A204.1 (cell line): ENCODE results near the gene UXS1.

Source experiments
- FAIRE-seq: peaks from 2 replicates; lab custom pipeline; 2012; peaks lifted over from hg19 to GRCh38; lab: Jason Lieb, UNC

UXS1 gene

DNA sequence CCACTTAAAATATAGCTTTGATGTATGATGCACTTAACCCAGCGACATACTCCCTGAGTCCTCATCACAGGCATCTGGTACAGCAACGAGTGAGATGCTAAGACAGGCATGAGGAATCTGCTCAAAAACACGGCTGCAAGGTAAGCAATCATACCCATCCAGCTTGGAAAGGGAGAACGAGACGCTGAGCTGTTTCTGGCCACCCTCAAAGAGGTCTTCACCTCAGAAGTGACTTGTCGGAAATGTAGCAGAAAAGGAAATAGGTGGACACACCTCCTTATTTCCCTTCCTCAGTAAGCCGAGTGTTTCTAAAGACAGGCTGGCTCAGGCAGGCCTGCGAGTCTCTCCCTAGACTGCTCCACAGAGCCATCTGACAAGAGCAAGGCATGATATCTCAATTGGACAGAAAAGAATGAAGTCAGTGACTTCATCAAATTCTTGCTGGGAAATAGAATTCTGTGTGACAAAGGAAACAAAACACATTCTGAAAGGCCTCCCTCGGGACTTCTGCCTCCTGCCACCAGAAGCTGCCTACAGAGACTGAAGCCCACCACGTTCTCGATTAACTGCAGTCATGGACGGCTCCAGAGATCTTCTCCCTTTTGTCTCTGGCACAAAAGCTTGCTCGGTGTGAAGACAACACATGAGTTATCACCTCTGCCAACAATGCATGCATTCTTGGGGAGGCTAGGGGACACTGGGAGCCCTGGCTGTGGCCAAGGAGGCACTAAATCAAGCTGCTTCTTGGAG, 84.3 kb downstream of the UXS1 start:
- FAIRE-seq: no peak

DNA sequence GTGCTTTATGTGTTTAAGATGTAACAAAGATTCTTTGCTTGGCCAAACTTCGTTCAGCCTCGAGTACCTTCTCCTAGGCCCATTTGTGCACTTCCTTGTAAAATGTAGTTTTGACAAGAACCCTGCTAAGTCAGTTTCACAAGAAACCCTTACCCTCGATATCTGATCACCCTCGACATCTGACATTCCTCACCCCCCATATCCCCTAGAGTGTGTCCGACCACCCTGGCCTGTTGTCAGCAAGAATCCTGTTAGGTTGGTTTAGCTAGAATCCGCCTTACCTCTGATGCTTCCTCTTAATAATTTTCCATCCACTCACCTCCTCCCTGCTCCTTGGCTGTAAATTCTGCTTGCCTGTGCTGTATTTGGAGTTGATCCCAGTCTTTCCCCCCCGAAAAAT, 85.3 kb downstream of the UXS1 start:
- no peak for FAIRE-seq

DNA sequence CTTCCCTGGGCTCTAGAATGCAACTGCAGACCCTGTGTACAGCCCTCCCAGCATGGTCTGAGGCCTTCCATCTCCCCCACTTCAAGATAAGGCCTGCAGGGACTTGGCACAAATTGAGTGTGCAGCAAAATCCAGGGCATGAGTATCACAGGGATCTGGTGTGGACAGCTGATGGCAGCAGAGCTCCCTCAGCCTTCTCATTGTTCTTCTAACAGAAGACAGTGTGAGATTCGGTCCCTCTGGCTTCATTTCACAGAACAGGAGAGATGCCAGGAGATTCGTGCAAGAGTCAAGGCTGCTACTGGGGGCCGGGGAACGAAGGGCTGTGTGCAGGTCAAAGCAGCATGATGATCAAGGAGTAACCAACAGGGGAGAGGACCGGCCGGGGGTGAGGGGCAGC, 85.8 kb downstream of the UXS1 start:
- FAIRE-seq: no peak

DNA sequence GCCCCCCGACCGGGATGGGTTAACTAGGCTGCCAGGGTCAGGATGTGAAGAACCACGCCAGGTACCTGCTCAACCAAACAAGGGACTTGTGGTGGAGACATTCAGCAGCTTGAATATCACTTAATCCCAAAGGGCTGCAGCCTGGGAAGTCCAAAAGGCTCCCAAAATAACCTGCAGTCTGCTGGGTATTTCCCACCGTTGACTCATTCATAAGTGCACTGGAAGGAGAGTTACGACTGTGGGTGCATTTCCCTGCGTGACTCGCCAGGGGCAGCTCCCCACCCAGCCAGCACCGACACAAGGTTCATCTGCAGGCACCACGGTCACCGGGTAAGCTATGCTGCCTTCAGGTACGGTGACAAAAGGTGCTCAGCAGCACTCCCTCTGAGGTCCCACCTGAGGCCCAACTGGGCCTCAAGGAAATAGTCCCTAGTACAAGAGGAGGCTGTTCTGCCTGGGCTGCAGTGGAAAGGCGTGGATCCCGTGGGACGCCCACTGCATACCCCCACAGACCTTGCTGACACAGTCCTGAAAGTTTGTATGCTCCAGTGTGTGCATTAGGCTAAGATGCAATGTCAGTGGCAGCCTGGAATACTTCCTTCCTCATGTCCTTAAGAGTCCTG, 86.5 kb downstream of the UXS1 start:
- FAIRE-seq: no peak

DNA sequence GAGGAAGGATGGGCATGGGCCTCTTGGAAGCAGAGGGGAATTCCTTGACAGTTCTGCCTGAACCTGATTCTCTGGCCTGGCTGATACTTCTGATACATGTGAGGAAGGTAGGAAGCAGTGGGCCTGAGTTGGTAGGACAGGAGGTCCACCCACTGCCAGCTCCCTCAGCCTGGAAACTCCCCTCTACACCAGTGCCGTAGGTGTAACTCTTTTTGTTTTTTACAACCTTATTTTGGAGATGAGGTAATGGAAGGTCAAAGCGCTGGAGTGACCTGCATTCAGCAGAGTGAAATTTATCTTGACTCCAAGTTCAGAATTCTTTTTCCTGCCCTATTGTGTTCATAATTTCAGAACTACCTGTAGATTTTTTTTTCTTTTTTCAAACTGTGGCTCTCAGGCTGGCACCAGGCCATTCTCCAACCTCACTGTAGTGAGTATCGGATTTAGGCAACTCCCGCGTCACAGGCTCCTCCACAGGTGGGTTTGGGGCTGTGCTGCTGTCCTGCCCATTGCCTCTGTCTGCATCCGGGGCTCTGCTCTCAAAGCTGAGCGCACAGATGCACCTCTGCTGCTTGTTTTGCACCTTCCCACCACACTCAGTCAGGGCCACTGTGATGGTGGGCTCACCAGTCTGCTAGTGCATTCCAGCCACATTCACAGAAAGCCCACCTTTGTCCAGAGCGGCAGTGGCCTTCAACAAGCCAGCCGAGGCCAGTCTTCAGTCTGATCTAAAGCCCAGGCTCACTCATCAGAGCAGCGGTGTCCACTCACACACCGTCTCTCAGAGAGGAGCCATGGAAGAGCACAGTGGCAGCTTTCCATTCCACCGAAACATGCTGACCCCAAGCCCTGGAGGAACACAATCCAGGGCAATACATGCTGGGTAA, 87.2 kb downstream of the UXS1 start:
- FAIRE-seq: no peak

DNA sequence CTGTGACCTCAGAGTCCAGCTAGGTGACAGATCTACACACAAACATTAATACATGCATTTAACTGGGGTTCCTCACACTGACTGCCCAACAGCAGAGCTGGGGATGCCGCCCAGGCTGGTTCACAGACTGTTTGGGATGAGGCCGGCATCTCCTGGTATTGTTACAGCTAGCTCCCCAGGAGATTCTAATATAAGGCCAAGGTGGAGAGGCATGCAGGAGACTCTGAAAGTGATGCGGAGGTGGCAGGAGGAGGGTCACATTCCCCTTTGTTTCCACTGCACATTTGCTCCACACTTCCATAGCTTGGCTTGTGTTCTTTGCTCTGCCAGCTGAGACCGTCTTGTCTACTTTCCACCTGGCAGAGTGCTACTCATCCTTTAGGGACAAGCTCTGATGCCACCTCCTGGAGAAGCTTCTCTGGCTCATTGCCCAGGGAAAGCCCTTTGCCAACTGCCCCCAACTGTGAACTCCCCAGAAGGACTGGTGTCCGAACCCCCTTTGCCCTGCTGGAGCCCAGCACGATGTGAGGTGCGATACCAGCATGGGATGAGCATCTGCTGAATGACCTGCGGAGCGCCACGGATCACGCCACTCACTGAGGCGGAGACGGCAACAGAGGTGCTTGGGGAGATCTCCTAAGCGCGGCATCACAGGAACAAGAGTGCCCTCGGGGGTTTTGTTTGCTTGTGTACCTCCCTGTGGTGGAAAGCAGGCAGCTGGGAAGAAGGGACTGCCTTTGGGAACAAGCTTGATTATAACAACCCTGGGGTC, 88.8 kb downstream of the UXS1 start:
- FAIRE-seq: no peak

DNA sequence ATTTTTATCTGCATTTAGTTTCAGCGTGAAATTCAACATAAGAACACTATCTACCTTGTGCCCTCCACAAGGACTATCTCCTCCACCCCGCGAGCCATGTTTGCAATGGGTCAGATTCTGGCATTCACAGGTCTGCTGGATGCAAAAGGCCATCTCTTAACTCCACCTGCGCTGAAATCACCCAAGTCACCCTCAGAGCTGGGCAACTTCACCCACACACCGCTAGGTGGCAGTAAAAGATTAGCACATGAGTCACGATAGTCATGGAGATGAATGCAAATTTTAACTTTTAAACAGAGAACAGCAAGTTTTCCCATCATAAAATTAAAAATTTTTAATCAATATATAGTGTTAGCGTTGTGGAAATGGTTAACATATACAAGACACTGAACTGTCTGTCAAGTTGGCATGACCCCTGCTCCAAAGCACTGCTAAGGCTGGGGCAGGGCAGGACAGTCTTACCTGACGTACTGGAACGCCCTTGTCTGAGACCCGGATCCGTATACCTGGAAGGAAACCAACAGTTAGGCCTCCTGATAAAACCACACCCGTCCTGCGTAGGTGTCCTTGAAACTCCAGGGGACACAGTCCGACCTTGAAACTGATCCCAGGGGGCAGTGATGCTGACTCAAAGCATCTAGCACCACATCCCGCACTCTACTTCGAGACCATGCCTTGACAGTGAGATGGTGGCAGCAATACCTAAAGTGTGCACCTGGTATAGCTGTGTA, 89.6 kb downstream of the UXS1 start:
- peak; percentile 88 for FAIRE-seq

DNA sequence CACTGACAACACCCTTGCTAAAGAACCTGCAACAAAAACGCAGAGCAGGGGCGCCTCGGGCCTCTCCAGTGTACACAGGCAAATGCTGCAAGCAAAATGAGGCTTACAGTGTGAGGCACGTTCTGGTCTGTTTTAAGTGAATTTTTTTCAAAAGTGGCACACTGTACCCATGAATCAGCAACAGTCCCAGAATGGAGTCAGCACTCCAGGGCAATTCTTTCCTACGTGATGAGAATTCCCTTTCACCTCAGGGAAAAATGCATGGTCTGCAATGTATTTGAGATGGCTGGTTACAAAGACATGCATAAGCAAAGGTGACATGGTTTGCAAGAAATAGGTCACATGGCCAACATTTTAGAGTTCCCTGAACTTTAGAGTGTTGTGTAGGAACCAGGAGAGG, 94.4 kb downstream of the UXS1 start:
- no peak for FAIRE-seq

DNA sequence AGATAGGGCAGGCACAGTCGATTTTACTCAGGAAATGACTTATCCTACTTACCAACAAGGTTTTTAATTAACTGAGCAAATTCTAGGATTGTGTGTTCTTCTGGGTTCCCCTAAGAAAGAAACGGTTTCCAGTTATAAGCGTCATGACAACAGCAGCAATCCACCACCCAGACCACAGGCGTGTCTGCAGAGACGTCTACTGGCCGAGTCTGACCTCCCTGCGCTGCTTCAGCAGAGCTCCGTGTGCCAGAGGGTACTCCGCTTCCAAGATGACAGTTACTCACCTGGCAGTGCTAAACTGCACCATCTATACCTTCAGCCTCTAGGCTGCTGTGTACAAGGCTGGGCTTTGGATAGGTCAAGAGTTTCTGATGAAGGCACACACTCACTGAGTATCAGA, 95.4 kb downstream of the UXS1 start:
- FAIRE-seq: no peak

DNA sequence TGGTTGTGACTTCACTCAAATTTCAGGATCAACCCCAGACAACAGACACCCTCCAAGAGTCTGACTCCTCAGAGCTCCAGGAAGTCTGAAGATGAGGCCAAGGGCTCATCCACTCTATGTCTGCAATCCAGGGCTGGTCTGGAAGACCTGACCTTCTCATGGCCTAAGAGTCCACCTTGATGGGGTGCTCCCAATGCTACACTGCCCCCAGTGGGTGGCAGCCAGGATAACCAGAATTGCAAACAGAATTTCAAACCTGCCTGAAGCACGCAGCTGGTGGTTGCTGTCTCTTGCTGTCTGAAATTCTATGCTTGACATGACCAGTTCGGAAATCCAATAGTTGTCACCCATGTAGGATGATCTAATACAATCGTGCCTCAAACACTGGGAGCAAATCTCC, 96.0 kb downstream of the UXS1 start:
- FAIRE-seq: no peak

DNA sequence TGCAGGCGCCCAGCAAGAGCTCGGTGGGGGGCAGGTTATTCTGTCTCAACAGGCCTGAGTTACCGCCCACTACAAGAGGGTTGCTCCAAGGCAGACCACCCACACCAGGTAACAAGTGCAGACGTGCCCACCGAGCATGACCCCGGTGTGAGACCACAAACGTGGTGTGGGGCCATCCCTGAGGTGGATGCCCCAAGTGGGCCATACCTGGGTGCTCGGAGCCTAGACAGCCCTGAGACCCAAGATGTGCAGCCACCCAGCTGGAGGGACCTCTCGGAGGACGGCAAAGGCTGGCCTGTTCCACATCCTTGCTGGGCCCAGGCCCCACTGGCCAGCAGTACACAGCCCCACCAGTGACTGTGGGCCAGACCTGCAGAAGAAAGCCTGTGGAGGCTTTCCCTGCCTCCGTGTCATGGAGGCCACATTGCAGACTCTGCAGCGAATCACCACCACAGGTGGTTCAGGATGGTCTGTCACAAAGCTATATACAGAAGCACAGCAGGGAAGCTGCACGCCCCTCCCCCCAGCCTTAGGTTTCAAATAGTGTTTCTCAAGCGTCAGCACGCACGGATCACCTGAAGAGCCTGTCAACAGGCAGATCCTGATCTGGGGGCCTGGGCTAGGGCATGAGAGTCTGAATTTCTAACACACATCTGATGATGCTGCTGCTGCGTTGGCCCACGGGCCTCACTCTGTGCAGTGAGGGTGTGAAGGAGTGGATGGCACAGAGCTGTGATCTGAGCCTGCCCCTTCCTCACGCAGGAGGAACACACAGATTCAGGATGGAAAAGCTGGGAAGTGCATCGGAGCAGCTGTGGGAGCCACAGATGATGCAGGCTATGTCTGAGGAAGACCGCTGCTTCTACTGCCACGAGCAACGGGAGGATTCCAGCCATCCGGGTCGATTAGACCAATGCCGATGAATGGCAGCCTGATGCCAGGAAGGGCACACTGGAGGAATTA, 96.8 kb downstream of the UXS1 start:
- no peak for FAIRE-seq

DNA sequence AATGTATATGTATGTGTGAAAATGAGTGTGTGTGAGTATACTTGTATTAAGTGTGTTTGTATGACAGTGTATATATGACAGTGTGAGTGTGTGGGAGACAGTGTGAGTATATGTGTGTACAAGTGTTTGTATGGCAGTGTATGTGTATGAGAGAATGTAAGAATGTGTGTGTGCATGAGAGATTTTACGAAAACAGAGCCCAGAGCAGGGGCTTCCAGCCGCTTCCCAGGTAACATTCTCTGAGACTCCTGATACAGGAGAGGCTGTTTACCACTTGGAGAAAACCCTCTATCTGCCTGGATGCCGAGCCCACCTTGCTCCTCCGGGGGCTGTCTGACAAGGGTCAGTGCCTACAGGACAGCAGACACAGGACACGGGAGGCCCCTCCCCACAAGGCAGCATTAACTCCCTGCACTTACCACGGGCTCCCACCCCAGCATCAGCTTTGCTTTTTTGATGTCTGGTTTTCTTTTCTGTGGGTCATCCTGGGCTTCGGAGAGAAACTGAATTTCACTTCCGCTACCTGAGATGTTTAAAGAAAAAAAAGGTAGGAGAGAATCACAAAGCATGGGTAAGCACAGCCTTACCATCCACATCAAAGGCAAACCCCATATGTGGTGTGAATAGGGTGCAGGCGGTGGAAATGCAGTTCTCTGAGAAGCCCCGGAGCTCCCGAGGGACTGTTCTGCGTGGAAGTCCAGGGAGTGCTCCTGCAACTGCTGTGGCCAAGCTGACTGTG, 97.6 kb downstream of the UXS1 start:
- FAIRE-seq: no peak

DNA sequence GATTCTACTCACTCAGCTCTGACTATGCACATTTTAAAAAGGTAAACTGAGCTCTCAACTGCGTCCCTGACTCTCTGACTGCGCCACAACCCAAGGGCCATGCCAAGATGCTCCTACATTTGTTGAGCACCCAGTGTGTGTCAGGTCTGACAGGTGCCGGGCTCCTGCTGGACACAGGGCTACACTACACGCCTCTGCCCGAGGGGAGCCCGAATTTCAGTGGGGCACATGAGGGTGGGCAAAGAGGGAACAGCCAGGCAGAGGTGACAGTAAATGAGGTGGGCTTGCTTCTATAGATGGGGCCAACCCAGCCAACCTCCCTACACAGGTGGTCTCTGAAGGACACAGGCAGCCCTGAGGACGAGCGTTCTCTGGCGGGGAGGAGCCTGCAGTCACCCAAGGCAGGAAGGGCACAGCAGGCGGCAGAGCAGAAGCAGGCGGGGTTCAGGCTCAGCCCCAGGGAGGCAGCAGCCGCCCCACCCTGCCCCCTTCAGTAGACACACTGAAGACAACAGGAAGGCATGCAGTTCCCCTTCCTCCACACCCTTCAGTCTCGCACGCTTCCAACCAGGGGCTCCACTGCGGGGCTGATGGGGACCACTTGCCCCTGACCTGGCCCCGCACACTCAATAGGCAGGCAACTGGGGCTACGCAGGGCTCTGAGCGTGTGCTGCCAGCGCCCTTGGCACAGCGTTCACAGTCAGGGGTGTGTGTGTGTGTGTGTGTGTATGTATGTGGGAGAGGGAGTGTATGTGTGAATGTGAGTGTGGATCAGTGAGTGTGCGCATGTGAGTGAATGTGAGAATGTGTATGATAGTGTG, 98.4 kb downstream of the UXS1 start:
- no peak for FAIRE-seq

DNA sequence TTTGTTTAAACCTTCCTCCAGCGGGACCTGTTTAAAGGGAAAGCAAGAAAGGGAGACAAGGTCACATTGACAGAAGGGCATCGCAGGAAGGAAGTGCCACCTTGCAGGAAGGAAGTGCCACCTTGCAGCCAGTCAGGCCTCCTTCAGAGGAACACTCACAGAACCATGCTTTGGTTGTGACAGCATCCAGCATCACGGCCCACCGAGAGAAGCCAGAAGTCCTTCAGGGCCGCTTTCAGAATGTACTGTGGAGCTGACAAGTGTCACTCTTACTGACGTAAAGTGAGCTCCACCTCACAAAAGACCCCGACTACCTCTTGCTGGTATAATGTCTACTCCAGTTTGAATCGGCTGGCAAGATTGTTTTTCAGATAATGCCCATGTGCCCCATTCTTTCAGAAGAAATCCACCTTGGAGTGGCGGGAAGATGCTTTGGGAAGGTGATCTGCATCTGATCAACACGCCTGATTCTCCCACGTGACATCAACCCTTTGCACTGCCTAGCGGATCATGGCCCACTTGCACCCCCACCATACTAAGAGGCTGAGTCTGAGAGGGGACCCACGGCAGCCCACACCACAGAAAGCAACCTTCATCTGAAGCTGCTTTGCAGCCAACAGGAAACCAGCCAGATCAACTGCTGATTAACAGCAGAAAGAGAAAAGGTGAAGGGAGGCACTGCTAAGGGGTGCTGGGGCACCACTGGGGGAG, 99.8 kb downstream of the UXS1 start:
- no peak for FAIRE-seq

DNA sequence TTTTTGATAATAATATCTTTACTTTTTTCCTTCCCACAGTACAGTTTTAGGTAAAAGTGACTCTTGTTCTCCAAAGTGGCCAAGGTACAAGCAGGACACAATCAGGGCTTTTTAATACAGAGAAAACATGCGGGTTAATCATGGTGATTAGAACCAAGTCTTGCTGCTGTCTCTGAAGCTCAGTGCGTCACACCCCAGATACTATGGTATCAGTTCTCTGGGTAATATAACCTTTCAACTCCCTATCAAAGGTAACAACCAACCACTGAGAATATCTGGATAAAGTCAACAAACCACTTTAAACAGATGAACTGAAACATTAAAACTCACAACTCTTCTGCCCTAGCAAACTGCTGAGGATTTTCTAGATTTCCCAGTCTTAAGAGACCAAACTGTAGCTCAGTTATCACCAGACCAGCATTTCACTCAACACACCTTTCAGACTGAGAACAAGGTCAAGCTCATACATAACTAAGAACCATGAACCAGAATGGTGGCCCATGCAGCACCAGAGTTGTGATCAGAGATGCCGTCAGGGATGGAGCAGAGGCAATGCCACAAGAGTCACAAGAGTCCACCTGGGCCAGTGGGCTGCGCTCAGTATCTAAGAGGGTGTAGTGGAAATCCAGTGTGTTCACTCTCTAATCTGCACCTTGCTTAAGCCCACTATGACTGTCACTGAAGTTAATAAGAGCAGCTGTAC, 103.0 kb downstream of the UXS1 start:
- no peak for FAIRE-seq

DNA sequence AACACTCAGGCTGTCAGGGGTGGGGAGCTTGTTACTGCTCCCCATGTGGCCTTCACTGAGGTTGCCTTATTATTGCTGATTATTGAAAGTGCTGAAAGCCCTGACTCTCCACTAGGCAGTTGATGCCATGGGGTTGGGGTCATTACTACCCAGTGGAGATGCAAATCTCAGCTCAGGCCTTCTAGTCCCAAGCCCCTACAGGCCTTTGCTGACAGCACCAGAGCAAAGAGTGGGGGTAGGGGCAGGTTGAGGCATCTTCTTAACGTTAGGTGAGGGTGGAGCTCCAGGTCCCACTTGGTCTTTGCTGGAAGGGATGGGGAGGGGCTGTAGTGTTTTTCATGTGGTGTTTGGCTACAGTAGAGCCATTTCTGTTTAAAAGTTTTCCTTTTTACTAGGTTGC, 104.5 kb downstream of the UXS1 start:
- no peak for FAIRE-seq

DNA sequence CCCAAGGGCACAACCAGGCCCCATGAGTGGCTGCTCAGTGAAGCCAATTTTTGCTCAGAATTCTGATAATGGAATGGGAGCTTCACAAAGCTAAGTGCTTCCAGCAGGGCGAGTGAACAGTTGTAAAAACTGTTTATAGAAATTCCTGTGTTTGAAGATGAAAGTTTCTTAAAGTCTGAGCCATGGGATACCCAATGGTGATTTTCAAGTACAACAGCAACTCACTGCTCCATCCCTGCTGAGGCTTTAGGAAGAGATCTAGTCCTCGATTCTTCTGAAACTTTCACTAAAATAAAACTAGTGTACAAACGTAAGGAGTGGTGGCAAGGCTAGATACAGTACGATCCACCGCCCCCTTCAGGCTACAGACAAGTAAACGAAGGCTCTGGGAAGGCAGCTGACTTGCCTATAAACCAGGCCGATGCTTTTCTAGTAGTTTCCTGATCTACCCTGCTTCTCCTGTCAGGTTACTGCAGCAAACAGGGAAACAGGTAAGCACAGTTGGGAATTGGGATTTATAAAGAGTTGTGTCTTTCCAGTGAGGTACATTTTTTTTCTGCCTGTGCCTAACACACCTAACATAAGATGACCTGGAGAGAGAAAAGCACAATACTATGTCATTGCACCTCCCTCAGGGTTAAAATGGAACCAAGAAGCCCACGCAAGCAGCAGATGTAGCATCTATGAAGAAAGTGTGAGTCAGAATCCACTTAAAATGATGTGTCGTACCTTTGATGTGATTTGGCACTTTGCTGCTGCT, 108.7 kb downstream of the UXS1 start:
- no peak for FAIRE-seq
